SK-N-SH (cell line): ENCODE data around the gene SDK1. TPM values are rescaled to one million over a fixed set of nuclear protein-coding genes. Genes with fewer than 3 reads are reported as not detected.

Source experiments
- CTCF ChIA-PET: fragments of 300-600, 350-600 bp; formaldehyde crosslinking; extraction: SDS; loops from one replicate; lab custom pipeline; 2021; lab: Yijun Ruan, JAX
- POLR2A ChIA-PET: fragments of 350-600 bp; sonication (Branson Sonifier 250); formaldehyde crosslinking; extraction: SDS; loops from one replicate; lab custom pipeline; 2020; ENCODE audit warnings: antibody characterized with exemption, inconsistent platforms; lab: Yijun Ruan, JAX
- DNase-seq: peaks from one replicate; pipeline ENCODE4 v3.0.0; 2012
- H2AFZ ChIP-seq: fragments of 200-600 bp; sonication (generic); 2 replicates; pipeline ENCODE4 v1.8.1; 2016; ENCODE audit warnings: antibody characterized with exemption, mild to moderate bottlenecking, low read depth
- H3F3A ChIP-seq: fragments of 200-600 bp; sonication (generic); replicated peaks from 2 replicates; pipeline ENCODE3; 2016; ENCODE audit warnings: antibody characterized with exemption, mild to moderate bottlenecking; ENCODE audit not compliant: insufficient read depth
- H3K27ac ChIP-seq, 2 experiments: fragments of 200-500 bp in 1 of 2; fragments of 200-600 bp in 1 of 2; sonication (Bioruptor generic) in 1 of 2; sonication (generic), shearing (Covaris generic) in 1 of 2; 2 replicates each; pipeline versions ENCODE4 v1.5.1 to v1.6.1; 2014 to 2016; ENCODE audit warnings: low read depth in 2 of 2, inconsistent platforms in 1 of 2, low read length in 1 of 2, mild to moderate bottlenecking in 1 of 2, mixed read lengths in 1 of 2
- H3K27me3 ChIP-seq: fragments of 200-600 bp; sonication (generic), shearing (Covaris generic); 2 replicates; pipeline ENCODE4 v1.6.1; 2016; ENCODE audit warnings: mixed run types; ENCODE audit not compliant: insufficient read depth
- H3K36me3 ChIP-seq, 2 experiments: fragments of 200-500 bp in 1 of 2; fragments of 200-600 bp in 1 of 2; sonication (Bioruptor generic) in 1 of 2; sonication (generic) in 1 of 2; replicated peaks in 1 of 2; 2 replicates each; pipeline versions ENCODE3 to v1.5.1; 2014 to 2016; ENCODE audit warnings: low read length in 1 of 2, mild to moderate bottlenecking in 1 of 2; ENCODE audit not compliant: insufficient read depth in 2 of 2, control insufficient read depth in 1 of 2
- H3K4me1 ChIP-seq, 2 experiments: fragments of 200-500 bp in 1 of 2; fragments of 200-600 bp in 1 of 2; sonication (Bioruptor generic) in 1 of 2; sonication (generic), shearing (Covaris generic) in 1 of 2; 2 replicates each; pipeline versions ENCODE4 v1.5.1 to v1.6.1; 2014 to 2016; ENCODE audit warnings: low read depth in 1 of 2, low read length in 1 of 2, mixed run types in 1 of 2; ENCODE audit not compliant: insufficient read depth in 2 of 2, control insufficient read depth in 1 of 2
- H3K4me2 ChIP-seq: fragments of 200-600 bp; sonication (generic), shearing (Covaris generic); 2 replicates; pipeline ENCODE4 v1.6.1; 2017; ENCODE audit warnings: mixed run types
- H3K4me3 ChIP-seq, 2 experiments: fragments of 200-500 bp in 1 of 2; fragments of 200-600 bp in 1 of 2; sonication (Bioruptor generic) in 1 of 2; sonication (generic), shearing (Covaris generic) in 1 of 2; 2 replicates each; pipeline versions ENCODE4 v1.5.1 to v1.8.1; 2014 to 2016; ENCODE audit warnings: low read depth in 2 of 2, inconsistent platforms in 1 of 2, low read length in 1 of 2, mild to moderate bottlenecking in 1 of 2, mixed read lengths in 1 of 2, moderate library complexity in 1 of 2
- H3K79me2 ChIP-seq: fragments of 200-600 bp; sonication (generic); 2 replicates; pipeline ENCODE4 v1.8.1; 2017; ENCODE audit warnings: mild to moderate bottlenecking; ENCODE audit not compliant: insufficient read depth
- H3K9ac ChIP-seq: fragments of 200-600 bp; sonication (generic); 2 replicates; pipeline ENCODE4 v1.6.1; 2017; ENCODE audit warnings: mixed run types
- H3K9me2 ChIP-seq: fragments of 200-600 bp; sonication (generic); 2 replicates; pipeline ENCODE4 v1.6.1; 2017; ENCODE audit warnings: mixed run types
- H3K9me3 ChIP-seq: fragments of 200-600 bp; sonication (generic); 2 replicates; pipeline ENCODE4 v1.6.1; 2017; ENCODE audit warnings: mixed run types, mild to moderate bottlenecking, moderate library complexity
- H4K20me1 ChIP-seq: fragments of 200-600 bp; sonication (generic); 2 replicates; pipeline ENCODE4 v1.6.1; 2017; ENCODE audit warnings: mild to moderate bottlenecking, mixed run types; ENCODE audit not compliant: insufficient read depth
- FOSL2 ChIP-seq: IDR thresholded peaks from 2 replicates; pipeline ENCODE4 v1.4.0; 2012; ENCODE audit warnings: low read depth, mild to moderate bottlenecking, moderate library complexity, borderline replicate concordance
- FOXJ3 ChIP-seq: sonication (generic); formaldehyde crosslinking; IDR thresholded peaks from 2 replicates; pipeline ENCODE4 v1.5.1; 2020; ENCODE audit warnings: mild to moderate bottlenecking, missing genetic modification reagents
- GABPA ChIP-seq: IDR thresholded peaks from 2 replicates; pipeline ENCODE4 v1.4.0; 2012; ENCODE audit warnings: low read depth, mild to moderate bottlenecking
- NRF1 ChIP-seq: IDR thresholded peaks from 2 replicates; pipeline ENCODE4 v1.6.1; 2012; ENCODE audit warnings: low read depth, mild to moderate bottlenecking, low read length
- POLR2AphosphoS5 ChIP-seq: IDR thresholded peaks from 2 replicates; pipeline ENCODE4 v1.6.1; 2012; ENCODE audit warnings: low read depth, low read length
- RAD21 ChIP-seq: IDR thresholded peaks from 2 replicates; pipeline ENCODE4 v1.6.1; 2012; ENCODE audit warnings: mild to moderate bottlenecking, low read length
- RXRA ChIP-seq: IDR thresholded peaks from 2 replicates; pipeline ENCODE4 v1.4.0; 2012; ENCODE audit warnings: low read depth, mild to moderate bottlenecking, borderline replicate concordance
- SMC3 ChIP-seq: IDR thresholded peaks from 2 replicates; pipeline ENCODE4 v1.6.1; 2012; ENCODE audit warnings: low read depth, low read length, improper control_type of control experiment
- TAF1 ChIP-seq: IDR thresholded peaks from 2 replicates; pipeline ENCODE4 v1.6.1; 2012; ENCODE audit warnings: low read depth, mild to moderate bottlenecking, low read length, moderate library complexity, borderline replicate concordance
- WGBS: methylation state at CpG from one replicate; pipeline ENCODE4 v1.1.6; 2017; ENCODE audit warnings: low lambda C conversion rate; 5-methylcytosine and 5-hydroxymethylcytosine counted together
- polyA plus RNA-seq, 3 experiments: library from polyadenylated mRNA; depleted of rRNA; stranded (reverse); fragments of >200 nt; gene quantifications; 2 replicates each; pipeline ENCODE4 v1.2.3, GENCODE V29; 2012
- TF ChIP-seq, protein P1 (sequence below): IDR thresholded peaks from 2 replicates; pipeline ENCODE4 v1.4.0; 2012; ENCODE audit warnings: low read depth, borderline replicate concordance

SDK1 gene
- polyA plus RNA-seq, 1 of the 3 experiments (the other 2 are of a cell fraction), result 1.2 TPM

DNA sequence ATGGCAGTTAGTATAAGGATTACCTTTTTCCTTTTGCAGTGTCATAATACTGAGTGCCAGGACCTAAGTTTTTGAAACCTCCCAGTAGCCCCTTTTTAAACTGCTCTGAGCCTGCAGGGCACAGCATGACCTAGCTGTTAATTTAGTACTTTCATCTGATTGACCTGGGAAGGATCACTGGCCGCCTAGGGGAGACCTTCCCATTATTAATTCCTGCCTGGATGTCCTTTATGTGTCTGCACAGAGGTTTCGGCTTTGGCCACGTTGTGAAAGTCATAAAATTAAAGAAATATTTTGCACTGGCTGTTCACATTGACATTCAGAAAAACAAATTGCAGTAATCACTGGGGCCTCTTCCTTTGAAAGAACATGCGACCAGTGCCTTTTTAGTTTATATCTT is 290.2 kb downstream of the SDK1 start:
- Histone ChIP-seq H3K9me2 (no peaks in the 10 kb centered on the region), H4K20me1 (no peaks in the 10 kb centered on the region), H3K4me1 (peaks cover 0 to 11% of the 10 kb centered on the region in 2 experiments; a peak in 1 of 4 replicates), H3K4me3 (no peak overlapping the region), H2AFZ (no peak overlapping the region), H3K27me3 (no peaks in the 10 kb centered on the region), H3K9me3 (no peaks in the 10 kb centered on the region), H3K79me2 (no peaks in the 10 kb centered on the region), H3K27ac (no peak overlapping the region), H3K36me3 (no peaks in the 10 kb centered on the region), H3K4me2 (no peak overlapping the region), H3F3A (no peaks in the 10 kb centered on the region), H3K9ac (no peak overlapping the region)
- 51% methylated on average over 4 of the region's 4 CpGs for WGBS
- no peak for DNase-seq
- POLR2A ChIA-PET, result no interaction called here
- CTCF ChIA-PET, result interaction anchor here (1.6 to 1.8 kb wide), 2 partner anchors 23 to 26 kb away, joined by 4 to 6 read pairs; no protein-coding TSS in a partner anchor
- TF ChIP-seq NRF1 (no peak), RXRA (no peak), SMC3 (no peak), FOXJ3 (CRISPR knock-in tag) (no peak), TAF1 (no peak), GABPA (no peak), RAD21 (no peak)
- TF ChIP-seq, protein P1, sequence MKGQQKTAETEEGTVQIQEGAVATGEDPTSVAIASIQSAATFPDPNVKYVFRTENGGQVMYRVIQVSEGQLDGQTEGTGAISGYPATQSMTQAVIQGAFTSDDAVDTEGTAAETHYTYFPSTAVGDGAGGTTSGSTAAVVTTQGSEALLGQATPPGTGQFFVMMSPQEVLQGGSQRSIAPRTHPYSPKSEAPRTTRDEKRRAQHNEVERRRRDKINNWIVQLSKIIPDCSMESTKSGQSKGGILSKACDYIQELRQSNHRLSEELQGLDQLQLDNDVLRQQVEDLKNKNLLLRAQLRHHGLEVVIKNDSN, result no peak

DNA sequence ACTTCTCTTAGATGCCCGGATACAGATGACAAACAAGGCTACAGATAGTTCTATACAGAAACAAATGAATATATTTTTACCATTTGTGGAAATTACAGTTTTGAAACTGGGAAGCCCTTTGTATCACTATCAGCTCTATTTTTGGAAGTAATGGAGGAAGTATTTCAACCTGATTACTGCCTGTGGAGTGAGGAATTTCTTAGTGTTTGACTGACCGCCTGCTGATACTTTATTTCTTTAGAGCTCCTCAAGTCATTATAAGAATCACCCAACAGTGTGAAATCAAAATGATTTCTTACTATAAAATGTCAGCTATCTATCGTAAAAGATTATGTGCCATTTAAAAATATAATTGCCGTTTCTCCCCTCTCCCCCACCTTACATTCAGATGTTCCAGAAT is 290.9 kb downstream of the SDK1 start:
- Histone ChIP-seq H3F3A (no peaks in the 10 kb centered on the region), H3K9ac (no peak overlapping the region), H3K4me2 (no peak overlapping the region), H3K9me2 (no peaks in the 10 kb centered on the region), H3K79me2 (no peaks in the 10 kb centered on the region), H2AFZ (no peak overlapping the region), H3K9me3 (no peaks in the 10 kb centered on the region), H3K27ac (no peak overlapping the region), H3K36me3 (no peaks in the 10 kb centered on the region), H4K20me1 (no peaks in the 10 kb centered on the region), H3K27me3 (no peaks in the 10 kb centered on the region), H3K4me3 (no peak overlapping the region), H3K4me1 (peaks cover 0 to 11% of the 10 kb centered on the region in 2 experiments; a peak in 1 of 4 replicates)
- ChIA-PET POLR2A (no interaction called here), CTCF (interaction anchor here (1.6 to 2.2 kb wide), 4 partner anchors 21 to 39 kb away, joined by 4 to 6 read pairs (median 5); no protein-coding TSS in a partner anchor)
- TF ChIP-seq FOSL2, result no peak
- no peak for TF ChIP-seq POLR2AphosphoS5
- no peak for TF ChIP-seq TAF1
- WGBS, result 75% methylated on average over 4 of the region's 4 CpGs
- DNase-seq, result no peak
